ENCODE measurements around the gene CTNNA2. TPM values are rescaled to one million over a fixed set of nuclear protein-coding genes. Genes with fewer than 3 reads are reported as not detected.

Gene CTNNA2
- polyA plus RNA-seq, 1 of the 3 experiments (the other 2 are of a cell fraction), result 0.30 TPM

- WGBS (ENCODE audit: low lambda C conversion rate), result 39% methylated on average over 3 of the region's 3 CpGs
- CTCF ChIA-PET, result no interaction called here
- H2AFZ ChIP-seq (ENCODE audit: low read depth), result no peak overlapping the region
- no peaks in the 10 kb centered on the region for H3K9me2 ChIP-seq
- no peak overlapping the region for H3K27ac ChIP-seq (ENCODE audit: low read depth in 2 of 2, low read length in 1 of 2)
- H3K4me2 ChIP-seq, result no peak overlapping the region
- H4K20me1 ChIP-seq (ENCODE audit: insufficient read depth), result no peaks in the 10 kb centered on the region
- POLR2A ChIA-PET, result no interaction called here
- H3K9me3 ChIP-seq, result no peaks in the 10 kb centered on the region
- no peaks in the 10 kb centered on the region for H3F3A ChIP-seq (replicated peaks; ENCODE audit: insufficient read depth)
- no peak overlapping the region for H3K9ac ChIP-seq
- H3K36me3 ChIP-seq (replicated peaks in 1 of 2; ENCODE audit: control insufficient read depth in 1 of 2, insufficient read depth in 2 of 2, low read length in 1 of 2), result no peaks in the 10 kb centered on the region
- TF ChIP-seq NRF1 (IDR thresholded peaks at IDR 0.05; ENCODE audit: low read depth, low read length), result no peak
- no peak for TF ChIP-seq USF2 (IDR thresholded peaks at IDR 0.05; ENCODE audit: borderline replicate concordance, low read depth, low read length)
- TF ChIP-seq PBX3 (IDR thresholded peaks at IDR 0.05), result no peak
- TF ChIP-seq SMC3 (IDR thresholded peaks at IDR 0.05; ENCODE audit: low read depth, low read length), result no peak
- no peak for TF ChIP-seq FOXJ3 (CRISPR knock-in tag; IDR thresholded peaks at IDR 0.05)
- TF ChIP-seq EP300 (IDR thresholded peaks at IDR 0.05; ENCODE audit: borderline replicate concordance in 1 of 2, low read depth in 1 of 2, low read length in 1 of 2), result no peak
- TF ChIP-seq CTCF (IDR thresholded peaks at IDR 0.05), result no peak
- no peak for TF ChIP-seq MXI1 (IDR thresholded peaks at IDR 0.05; ENCODE audit: low read depth, low read length)
- H3K4me1 ChIP-seq (ENCODE audit: control insufficient read depth in 1 of 2, insufficient read depth in 2 of 2, low read depth in 1 of 2, low read length in 1 of 2), result peaks cover 0 to 2% of the 10 kb centered on the region in 2 experiments; a peak in 1 of 4 replicates
- H3K79me2 ChIP-seq (ENCODE audit: insufficient read depth), result no peaks in the 10 kb centered on the region
- no peak for DNase-seq
- H3K4me3 ChIP-seq (ENCODE audit: low read depth in 2 of 2, low read length in 1 of 2), result no peak overlapping the region
- H3K27me3 ChIP-seq (ENCODE audit: insufficient read depth), result no peaks in the 10 kb centered on the region
Observed at GRCh38 chr2:80151651-80152050, 638.8 kb downstream of the CTNNA2 start.

- H3K9me3 ChIP-seq, result no peaks in the 10 kb centered on the region
Observed at GRCh38 chr2:80153151-80153550, 640.3 kb downstream of the CTNNA2 start.

More at GRCh38 chr2:80153151-80153550, 640.3 kb downstream of the CTNNA2 start:
- H3K27ac ChIP-seq (ENCODE audit: low read depth in 2 of 2, low read length in 1 of 2), result no peak overlapping the region
- H3F3A ChIP-seq (replicated peaks; ENCODE audit: insufficient read depth), result no peaks in the 10 kb centered on the region
- no peak overlapping the region for H3K9ac ChIP-seq
- WGBS (ENCODE audit: low lambda C conversion rate), result 19% methylated on average over 4 of the region's 4 CpGs
- ChIA-PET POLR2A (no interaction called here), CTCF (no interaction called here)
- H3K9me2 ChIP-seq, result no peaks in the 10 kb centered on the region
- H3K4me1 ChIP-seq (ENCODE audit: control insufficient read depth in 1 of 2, insufficient read depth in 2 of 2, low read depth in 1 of 2, low read length in 1 of 2), result peaks cover 0 to 2% of the 10 kb centered on the region in 2 experiments; a peak in 1 of 4 replicates
- no peaks in the 10 kb centered on the region for H3K79me2 ChIP-seq (ENCODE audit: insufficient read depth)
- no peaks in the 10 kb centered on the region for H3K36me3 ChIP-seq (replicated peaks in 1 of 2; ENCODE audit: control insufficient read depth in 1 of 2, insufficient read depth in 2 of 2, low read length in 1 of 2)
- H3K4me3 ChIP-seq (ENCODE audit: low read depth in 2 of 2, low read length in 1 of 2), result no peak overlapping the region
- no peak overlapping the region for H3K4me2 ChIP-seq
- TF ChIP-seq SIN3A (IDR thresholded peaks at IDR 0.05; ENCODE audit: borderline replicate concordance, low read depth, low read length) (no peak), TAF1 (IDR thresholded peaks at IDR 0.05; ENCODE audit: borderline replicate concordance, low read depth, low read length) (no peak), MXI1 (IDR thresholded peaks at IDR 0.05; ENCODE audit: low read depth, low read length) (no peak), SMC3 (IDR thresholded peaks at IDR 0.05; ENCODE audit: low read depth, low read length) (no peak), CHD2 (IDR thresholded peaks at IDR 0.05; ENCODE audit: low read length, partially characterized antibody) (no peak), JUND (IDR thresholded peaks at IDR 0.05) (no peak), IRF3 (IDR thresholded peaks at IDR 0.05; ENCODE audit: low read depth, low read length) (no peak), USF1 (IDR thresholded peaks at IDR 0.05; ENCODE audit: borderline replicate concordance, low read depth) (no peak), MAX (IDR thresholded peaks at IDR 0.05; ENCODE audit: low read depth) (no peak), TEAD4 (IDR thresholded peaks at IDR 0.05; ENCODE audit: borderline replicate concordance, insufficient read depth) (no peak), CTCF (IDR thresholded peaks at IDR 0.05) (no peak), EZH2phosphoT487 (IDR thresholded peaks at IDR 0.05; ENCODE audit: borderline replicate concordance, low read depth) (no peak)
- H3K27me3 ChIP-seq (ENCODE audit: insufficient read depth), result no peaks in the 10 kb centered on the region
- no peak overlapping the region for H2AFZ ChIP-seq (ENCODE audit: low read depth)
- DNase-seq, result no peak
- H4K20me1 ChIP-seq (ENCODE audit: insufficient read depth), result no peaks in the 10 kb centered on the region

Measured in SK-N-SH (cell line).